Measurements from ENCODE around the gene EIF3K.

The EIF3K gene

DNA sequence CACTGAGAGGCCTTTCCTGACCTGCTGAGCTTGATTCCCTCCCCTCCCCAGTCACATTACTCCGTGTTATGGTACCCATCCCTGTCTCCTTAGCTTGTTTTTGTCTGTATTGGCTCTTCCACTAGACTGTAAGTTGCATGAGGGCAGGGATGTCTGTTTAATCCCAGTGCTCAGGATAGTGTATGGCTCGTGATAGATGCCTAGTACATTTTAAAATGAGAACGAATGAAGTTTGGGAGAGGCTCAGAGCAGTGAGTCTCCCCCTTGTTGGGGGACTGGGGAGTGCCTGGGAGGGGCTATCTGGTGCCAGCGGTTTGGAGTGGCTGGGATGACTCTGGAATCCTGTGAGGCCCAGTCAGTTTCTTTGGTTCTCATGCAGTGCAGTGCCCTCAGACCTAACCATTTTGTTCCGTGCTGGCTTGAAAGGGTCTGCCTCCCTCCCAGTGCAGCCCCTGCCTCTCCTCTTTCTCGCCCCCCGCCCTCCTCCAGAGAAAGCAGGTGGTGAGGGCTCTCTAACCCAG lies 63.9 kb downstream of the EIF3K start:
- TF ChIP-seq, protein P1, sequence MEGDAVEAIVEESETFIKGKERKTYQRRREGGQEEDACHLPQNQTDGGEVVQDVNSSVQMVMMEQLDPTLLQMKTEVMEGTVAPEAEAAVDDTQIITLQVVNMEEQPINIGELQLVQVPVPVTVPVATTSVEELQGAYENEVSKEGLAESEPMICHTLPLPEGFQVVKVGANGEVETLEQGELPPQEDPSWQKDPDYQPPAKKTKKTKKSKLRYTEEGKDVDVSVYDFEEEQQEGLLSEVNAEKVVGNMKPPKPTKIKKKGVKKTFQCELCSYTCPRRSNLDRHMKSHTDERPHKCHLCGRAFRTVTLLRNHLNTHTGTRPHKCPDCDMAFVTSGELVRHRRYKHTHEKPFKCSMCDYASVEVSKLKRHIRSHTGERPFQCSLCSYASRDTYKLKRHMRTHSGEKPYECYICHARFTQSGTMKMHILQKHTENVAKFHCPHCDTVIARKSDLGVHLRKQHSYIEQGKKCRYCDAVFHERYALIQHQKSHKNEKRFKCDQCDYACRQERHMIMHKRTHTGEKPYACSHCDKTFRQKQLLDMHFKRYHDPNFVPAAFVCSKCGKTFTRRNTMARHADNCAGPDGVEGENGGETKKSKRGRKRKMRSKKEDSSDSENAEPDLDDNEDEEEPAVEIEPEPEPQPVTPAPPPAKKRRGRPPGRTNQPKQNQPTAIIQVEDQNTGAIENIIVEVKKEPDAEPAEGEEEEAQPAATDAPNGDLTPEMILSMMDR (IDR thresholded peaks at IDR 0.05; ENCODE audit: control insufficient read depth, extremely low read depth, insufficient read depth), result no peak
- DNase-seq (ENCODE audit: low read depth), result no peak
- 0 out of 2 replicates have a peak overlapping the region, but pooled peaks have one; percentile 4 for H3K4me3 ChIP-seq (ENCODE audit: low read depth, low read length)

DNA sequence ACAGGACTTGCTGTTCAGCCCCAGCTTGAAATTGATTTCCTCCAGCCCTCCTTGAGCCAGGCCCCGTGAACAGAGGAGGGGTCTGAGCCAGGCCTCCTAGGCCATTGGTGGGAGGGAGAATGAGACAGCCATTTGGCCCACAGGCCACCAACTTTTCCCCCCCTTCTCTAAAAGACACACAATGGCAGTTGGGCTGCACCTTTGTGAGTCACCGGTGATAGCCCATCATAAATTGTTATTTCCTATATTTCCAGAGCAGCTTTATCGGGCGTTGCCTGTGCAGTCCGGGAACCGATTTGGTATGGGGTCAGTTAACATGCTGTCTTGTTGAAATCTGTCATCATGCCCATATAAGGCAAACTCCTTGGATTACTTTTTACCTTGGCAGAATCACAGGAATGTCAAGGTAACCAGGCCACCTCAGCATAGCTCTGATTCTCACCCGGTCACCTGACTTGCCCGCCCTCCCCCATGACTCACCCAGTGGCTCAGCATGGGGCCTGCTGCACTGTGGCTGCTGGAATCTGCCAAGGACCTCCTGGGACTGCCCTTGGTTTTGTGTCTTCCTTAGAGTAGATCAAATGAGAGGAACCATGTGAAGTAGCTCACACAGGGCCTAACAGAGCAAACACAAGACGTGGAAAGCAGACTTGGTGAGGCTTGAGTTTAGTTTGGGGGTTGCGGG lies 64.5 kb downstream of the EIF3K start:
- TF ChIP-seq, protein P1 (IDR thresholded peaks at IDR 0.05; ENCODE audit: control insufficient read depth, extremely low read depth, insufficient read depth), result no peak
- H3K4me3 ChIP-seq (ENCODE audit: low read depth, low read length), result peak overlapping the region; percentile 4; the same call in 1 of the 2 replicates
- peak; percentile 99 for DNase-seq (ENCODE audit: low read depth)

DNA sequence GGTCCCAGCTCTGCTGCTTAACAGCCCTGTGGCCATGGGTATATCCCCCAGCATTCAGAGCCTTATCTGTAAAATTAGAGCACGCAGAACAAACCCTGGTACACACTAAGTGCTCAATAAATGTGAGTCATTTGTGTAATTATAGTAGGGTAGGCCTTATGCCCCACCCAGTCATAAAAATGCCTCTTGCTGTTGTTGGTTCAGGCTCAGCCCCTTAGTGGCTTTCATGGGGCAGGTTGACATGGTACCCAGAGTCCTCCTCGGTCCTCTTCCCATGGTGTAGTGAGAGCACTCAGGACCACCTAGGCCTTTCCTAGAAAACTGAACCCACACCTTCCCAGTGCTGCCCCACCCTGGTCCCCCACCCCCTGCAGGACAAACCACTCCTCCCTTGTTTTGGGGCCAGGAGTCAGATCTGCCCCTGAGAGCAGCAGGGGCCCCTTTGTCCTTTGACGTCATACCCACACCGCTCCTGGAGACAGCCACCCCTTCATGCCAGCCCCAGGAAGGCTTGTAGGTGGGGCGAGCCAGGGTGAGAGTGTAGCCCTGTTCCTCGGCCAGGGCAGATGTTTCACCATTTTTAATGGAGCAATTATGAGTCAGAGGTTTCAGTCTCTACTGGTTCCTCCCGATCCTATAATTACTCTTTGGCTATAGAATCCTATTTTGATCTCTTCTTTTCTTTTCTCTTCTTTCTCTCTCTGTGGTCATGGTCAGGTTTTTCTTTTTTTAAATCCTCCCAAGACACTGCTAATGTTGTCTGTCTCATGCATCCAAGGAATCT lies 65.3 kb downstream of the EIF3K start:
- DNase-seq (ENCODE audit: low read depth), result peak; percentile 40
- TF ChIP-seq, protein P1 (IDR thresholded peaks at IDR 0.05; ENCODE audit: control insufficient read depth, extremely low read depth, insufficient read depth), result no peak
- H3K4me3 ChIP-seq (ENCODE audit: low read depth, low read length), result peak overlapping the region; percentile 1; the same call in 1 of the 2 replicates

DNA sequence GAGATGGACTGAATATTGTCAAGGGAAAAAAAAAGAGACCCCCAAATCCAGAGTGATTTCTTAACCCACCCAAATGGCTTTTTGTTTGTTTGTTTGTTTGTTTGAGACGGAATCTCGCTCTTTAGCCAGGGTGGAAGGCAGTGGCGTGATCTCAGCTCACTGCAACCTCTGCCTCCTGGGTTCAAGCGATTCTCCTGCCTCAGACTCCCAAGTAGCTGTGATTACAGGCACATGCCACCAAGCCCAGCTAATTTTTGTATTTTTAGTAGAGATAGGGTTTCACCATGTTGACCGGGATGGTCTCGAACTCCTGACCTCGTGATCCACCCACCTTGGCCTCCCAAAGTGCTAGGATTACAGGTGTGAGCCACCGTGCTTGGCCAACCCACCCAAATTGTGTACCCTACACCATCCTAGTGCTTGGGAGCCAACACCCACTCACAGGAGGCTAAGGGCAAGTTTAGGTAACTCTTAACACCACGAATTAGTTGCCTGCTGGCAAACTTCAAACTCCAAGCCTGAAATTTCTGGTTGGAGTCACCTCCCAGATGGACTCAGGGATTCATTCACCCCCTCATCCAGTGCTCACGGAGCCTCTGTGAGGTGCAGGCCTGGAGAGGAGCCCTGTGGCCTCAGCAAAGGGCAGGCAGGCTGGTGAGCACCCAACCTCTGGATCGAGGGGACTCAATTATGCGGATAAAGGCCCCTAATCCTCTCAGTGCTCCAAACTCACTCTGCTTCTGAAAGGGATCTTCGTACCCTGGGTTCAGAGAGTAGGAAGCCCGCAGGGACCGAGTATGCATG lies 66.1 kb downstream of the EIF3K start:
- H3K4me3 ChIP-seq (ENCODE audit: low read depth, low read length), result no peak overlapping the region
- no peak for DNase-seq (ENCODE audit: low read depth)
- TF ChIP-seq, protein P1 (IDR thresholded peaks at IDR 0.05; ENCODE audit: control insufficient read depth, extremely low read depth, insufficient read depth), result no peak

DNA sequence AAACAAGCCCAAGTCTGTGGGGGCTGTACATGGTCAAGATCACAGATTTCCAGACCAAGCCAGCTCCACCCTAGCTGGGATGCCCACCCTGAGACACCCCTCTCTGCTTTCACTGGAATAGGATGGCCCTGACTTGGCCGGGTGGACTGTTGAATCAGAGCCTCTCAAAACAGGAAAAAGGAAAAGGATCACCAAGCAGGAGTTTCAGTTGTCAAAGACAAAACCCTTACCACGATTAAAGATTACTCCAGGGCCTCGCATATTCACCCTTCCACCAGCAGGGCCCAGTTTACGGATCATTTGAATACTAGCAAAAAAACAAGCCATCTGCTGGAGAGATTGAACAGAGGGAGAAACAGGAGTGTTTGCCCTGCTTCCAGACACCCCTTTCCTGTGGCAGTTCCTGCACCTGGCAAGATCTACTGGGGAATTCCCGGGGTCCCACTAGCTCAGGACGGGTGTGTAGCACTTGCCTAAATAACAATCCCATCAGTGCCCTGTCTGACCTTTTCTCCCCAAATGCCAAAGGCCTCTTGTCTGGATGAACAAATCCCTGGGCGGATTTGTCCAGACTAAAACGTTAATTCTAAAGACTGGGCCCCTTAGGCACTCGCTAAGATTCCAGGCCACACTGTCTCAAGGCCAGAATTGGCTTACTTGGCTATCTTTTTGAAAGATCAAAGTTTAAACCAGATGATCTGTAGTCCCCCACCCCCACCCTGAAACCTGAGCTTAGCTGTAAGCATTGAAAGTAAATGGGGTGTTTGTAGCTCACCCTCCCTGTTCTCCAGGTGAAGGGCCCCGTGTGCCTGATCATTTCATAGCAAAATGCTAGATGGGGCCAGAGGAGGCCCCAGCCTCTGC lies 66.9 kb downstream of the EIF3K start:
- TF ChIP-seq, protein P1 (IDR thresholded peaks at IDR 0.05; ENCODE audit: control insufficient read depth, extremely low read depth, insufficient read depth), result peak; percentile 49
- H3K4me3 ChIP-seq (ENCODE audit: low read depth, low read length), result no peak overlapping the region
- DNase-seq (ENCODE audit: low read depth), result peak; percentile 37

DNA sequence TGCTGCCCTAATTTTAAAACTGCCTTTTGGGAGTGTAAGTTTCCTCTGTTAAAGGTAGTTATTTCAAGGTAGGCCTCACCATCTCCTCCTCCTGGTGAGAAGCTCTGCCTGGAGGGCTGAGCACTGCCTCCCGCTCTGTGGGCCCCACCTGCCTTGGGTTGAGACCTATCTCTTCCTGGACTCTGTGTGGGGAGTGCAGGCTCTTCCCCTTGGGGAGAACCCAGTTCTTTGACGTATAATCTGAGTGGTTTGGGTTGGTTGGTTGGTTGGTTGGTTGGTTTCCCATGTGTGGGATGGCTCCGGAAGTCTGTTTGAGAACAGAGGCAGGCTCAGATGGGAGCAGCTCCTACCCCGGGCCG lies 67.5 kb downstream of the EIF3K start:
- TF ChIP-seq, protein P1 (IDR thresholded peaks at IDR 0.05; ENCODE audit: control insufficient read depth, extremely low read depth, insufficient read depth), result no peak
- DNase-seq (ENCODE audit: low read depth), result no peak
- H3K4me3 ChIP-seq (ENCODE audit: low read depth, low read length), result no peak overlapping the region
